HG03045 (cell line): Measurements from ENCODE around the gene SCAMP4.
"Not testable (repeated sequence)": the region's sequence is repeated elsewhere in the genome, so short reads cannot be mapped to it uniquely, and the experiment has no call there.

Source experiments
- ATAC-seq: cut with Tn5 transposase; IDR thresholded peaks from one replicate; pipeline ENCODE4 v1.9.1; 2021; ENCODE audit warnings: mild to moderate bottlenecking, moderate library complexity; ENCODE audit not compliant: unreplicated experiment

Gene SCAMP4

GRCh38 chr19:1866693-1867348 lies 38.4 kb upstream of the SCAMP4 start:
- no peak for ATAC-seq

- no peak for ATAC-seq
Observed at GRCh38 chr19:1867349-1867724, 37.9 kb upstream of the SCAMP4 start.

- ATAC-seq = no peak
Observed at GRCh38 chr19:1868971-1869370, 36.2 kb upstream of the SCAMP4 start.

GRCh38 chr19:1871140-1871597 lies 34.0 kb upstream of the SCAMP4 start:
- ATAC-seq = no peak

DNA sequence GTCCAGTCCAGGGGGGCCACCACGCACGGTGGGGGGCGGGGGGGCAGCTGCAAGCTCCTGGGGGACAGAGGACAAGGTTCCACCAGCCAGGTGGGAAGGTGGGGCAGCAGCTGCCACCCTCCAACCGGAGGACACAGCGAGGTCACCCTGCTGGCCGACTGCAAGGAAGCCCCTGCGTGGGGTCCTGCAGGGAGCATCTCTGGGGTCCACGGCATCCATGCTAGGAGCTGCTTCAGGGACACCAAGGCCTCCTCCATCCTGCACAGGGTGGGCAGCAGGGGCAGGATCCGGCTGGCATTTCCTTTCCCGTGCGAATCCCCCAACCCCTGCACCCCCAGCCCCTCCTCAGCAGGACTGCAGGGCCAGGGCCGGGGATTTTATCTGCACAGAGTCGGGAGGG lies 33.6 kb upstream of the SCAMP4 start:
- ATAC-seq = no peak

GRCh38 chr19:1872807-1873523 lies 32.2 kb upstream of the SCAMP4 start:
- no peak for ATAC-seq

DNA sequence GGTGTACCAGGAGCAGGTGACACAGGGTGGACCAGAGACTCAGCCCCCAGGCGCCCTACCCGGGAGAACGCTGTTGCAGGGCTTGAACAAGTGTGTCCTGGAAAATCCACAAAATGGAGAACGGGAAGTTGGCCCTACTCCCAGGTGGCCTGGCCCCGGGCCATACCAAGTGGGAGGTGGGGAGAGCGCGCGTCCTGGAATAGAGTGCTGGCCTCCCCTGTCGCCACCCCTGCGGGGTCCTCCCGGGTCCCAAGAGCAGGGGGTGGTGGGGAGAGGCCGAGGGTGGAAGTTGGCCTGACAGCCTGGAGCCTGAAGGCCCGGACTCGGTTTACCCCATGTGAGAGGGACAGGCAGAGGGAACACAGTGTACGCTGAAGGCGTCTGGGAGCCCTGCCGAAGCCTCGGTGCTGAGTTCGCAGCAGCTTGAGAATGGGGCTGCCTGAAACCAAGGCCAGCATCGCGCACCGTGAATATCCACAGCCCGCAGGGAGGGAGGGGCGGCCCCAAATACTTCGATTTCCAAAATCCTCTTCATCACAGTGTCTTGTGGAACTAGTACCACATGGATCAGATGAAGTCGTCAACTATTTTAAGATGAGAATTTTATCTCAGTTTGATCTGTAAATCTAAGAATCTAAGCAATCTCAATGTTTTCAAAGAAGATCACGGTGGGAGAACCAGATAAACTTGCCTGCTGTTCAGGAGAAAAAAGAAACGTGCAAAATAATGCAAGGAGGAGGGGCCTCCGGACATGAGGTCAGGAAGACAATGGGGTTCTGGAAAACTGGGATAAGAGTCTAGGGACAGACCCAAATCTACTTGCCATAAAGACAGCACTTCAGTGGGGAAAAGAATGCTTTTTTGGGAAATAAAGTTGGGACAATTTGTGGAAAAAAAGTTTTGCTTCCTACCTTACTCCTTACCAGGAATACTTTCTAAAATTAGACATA lies 31.4 kb upstream of the SCAMP4 start:
- no peak for ATAC-seq

DNA sequence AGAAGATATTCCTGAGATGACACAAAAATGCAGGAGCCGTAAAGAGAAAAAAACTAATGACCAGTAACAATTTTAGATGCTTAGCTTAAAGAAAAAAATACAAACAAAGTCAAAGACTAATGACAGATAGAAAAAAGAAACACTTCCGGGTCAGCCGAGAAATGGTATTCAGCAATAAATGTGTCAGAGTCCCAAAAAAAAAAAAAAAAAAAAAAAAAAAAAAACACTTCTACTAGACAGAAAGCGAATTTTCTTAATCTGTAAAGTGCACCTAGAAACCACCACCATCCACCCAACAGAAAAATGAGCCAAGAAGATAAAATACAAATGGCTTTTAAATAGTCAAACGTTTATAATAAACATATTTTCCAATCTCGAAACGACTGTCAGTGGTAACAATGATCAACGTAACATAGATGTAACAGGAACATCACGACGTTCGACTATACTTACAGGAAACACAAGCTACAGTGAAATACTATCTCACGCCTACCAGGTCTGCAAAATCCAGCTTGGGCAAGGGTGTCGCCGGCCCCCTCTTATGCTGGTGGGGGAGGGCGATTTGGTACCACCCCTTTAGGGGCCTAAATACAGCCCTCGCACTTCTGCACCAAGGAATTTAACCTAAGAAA lies 30.5 kb upstream of the SCAMP4 start:
- ATAC-seq = no peak

- ATAC-seq = not testable (repeated sequence)
Observed at GRCh38 chr19:1875265-1875645, 29.9 kb upstream of the SCAMP4 start.

DNA sequence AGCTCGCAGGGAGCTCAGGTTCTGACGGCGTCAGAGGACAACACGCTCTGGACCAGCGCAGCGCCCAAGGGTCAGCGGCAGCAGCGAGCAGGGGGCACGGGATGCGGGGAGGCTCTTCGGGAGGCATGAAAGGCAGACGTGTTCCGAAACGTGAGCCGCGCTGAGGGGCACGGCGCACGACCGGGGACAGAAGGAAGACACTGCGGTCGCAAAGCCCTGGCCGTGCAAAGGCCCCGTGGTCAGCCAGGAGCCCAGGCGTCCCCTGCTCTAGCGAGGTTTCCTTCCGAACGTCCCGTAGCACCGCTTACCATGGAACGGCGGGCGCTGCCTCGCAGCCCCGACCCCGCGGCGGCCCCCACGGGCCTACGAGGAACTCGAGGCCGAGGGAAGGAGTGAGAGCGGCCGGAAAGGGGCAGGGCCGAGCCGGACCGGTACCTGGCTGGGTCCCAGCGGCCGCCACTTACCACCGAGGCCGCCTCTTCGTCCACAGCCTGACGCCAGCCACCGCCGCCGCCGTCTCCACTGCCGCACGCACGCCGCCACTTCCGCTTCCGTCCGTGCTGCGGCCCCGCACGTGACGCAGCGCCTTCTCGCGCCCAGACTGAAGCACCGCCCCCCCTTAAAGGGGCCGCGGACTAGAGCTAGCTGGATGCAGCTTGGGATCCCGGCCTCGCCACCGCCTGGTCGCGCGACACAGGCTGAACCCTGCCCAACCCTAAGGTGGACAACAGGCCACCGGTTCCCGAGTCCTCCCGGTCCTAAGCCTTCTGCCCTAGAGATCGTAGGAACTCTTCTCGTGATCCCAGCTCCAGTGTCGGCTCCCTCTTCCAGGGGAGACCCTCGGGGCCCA lies 29.3 kb upstream of the SCAMP4 start:
- peak; percentile 83 for ATAC-seq

- ATAC-seq = peak; percentile 5
Observed at GRCh38 chr19:1876496-1877279, 28.5 kb upstream of the SCAMP4 start.

GRCh38 chr19:1877280-1877660 lies 27.9 kb upstream of the SCAMP4 start:
- ATAC-seq = not testable (repeated sequence)

- ATAC-seq = not testable (repeated sequence)
Observed at GRCh38 chr19:1878583-1878982, 26.6 kb upstream of the SCAMP4 start.

DNA sequence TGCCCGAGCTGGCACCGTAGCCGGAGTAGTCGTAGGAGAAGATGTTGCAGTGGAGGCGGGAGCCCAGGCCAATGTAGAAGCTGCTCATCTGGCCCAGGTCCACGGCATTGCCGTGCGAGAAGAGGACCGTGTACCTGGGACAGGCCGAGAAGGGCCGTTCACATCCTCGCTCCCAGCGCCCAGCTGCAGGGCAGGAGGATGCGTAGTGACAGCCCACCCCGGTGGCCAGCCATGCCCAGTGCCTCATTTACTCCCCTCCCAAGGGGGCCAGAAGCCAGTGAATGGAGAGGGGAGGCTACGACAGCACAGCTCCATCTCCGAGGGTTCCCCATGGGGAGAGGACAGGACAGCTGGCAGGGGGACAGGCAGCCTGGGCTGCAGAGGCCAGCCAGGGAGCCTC lies 25.2 kb upstream of the SCAMP4 start:
- not testable (repeated sequence) for ATAC-seq

- no peak for ATAC-seq
Observed at GRCh38 chr19:1880611-1881392, 24.4 kb upstream of the SCAMP4 start.

GRCh38 chr19:1881393-1882088 lies 23.7 kb upstream of the SCAMP4 start:
- not testable (repeated sequence) for ATAC-seq

GRCh38 chr19:1882089-1882785 lies 23.0 kb upstream of the SCAMP4 start:
- ATAC-seq = no peak
